Calu3 (cell line): ENCODE measurements around the gene RHBDF2. TPM values are rescaled to one million over a fixed set of nuclear protein-coding genes. Genes with fewer than 3 reads are reported as not detected.

Experiments
- BruUV-seq: library from RNA; stranded (reverse); fragments of 400-500 nt; replicated peaks from 2 replicates; lab custom pipeline; 2021; lab: Mats Ljungman, UMichigan
- CTCF ChIA-PET: fragments of 300-600 bp; sonication (Branson Sonifier 250); formaldehyde crosslinking; loops from one replicate; lab custom pipeline; 2022; ENCODE audit warnings: antibody characterized with exemption; lab: Charles Lee
- DNase-seq: peaks from one replicate; pipeline ENCODE4 v3.0.0; 2022
- H3K27ac Mint-ChIP-seq: one replicate; pipeline ENCODE4 v1.8.0; 2022; ENCODE audit warnings: mixed read lengths; ENCODE audit not compliant: unreplicated experiment
- H3K27me3 Mint-ChIP-seq: one replicate; pipeline ENCODE4 v1.8.0; 2022; ENCODE audit warnings: mixed read lengths; ENCODE audit not compliant: unreplicated experiment
- H3K36me3 Mint-ChIP-seq: one replicate; pipeline ENCODE4 v1.8.0; 2022; ENCODE audit warnings: mild to moderate bottlenecking, moderate library complexity, mixed read lengths; ENCODE audit not compliant: insufficient read depth, unreplicated experiment
- H3K4me1 Mint-ChIP-seq: one replicate; pipeline ENCODE4 v1.8.0; 2022; ENCODE audit warnings: mild to moderate bottlenecking, low read depth, mixed read lengths; ENCODE audit not compliant: unreplicated experiment
- H3K4me3 Mint-ChIP-seq: one replicate; pipeline ENCODE4 v1.8.0; 2022; ENCODE audit warnings: mild to moderate bottlenecking, low read depth, moderate library complexity, mixed read lengths; ENCODE audit not compliant: unreplicated experiment
- H3K9me3 Mint-ChIP-seq: one replicate; pipeline ENCODE4 v1.8.0; 2022; ENCODE audit warnings: low read depth, mixed read lengths; ENCODE audit not compliant: unreplicated experiment
- intact Hi-C: fragments of 100-400 bp; cut with micrococcal nuclease; formaldehyde crosslinking; loops from one replicate; pipeline ENCODE4 v1.10.0; 2022; ENCODE audit not compliant: unreplicated experiment
- total RNA-seq: library from RNA; stranded (reverse); gene quantifications from 2 replicates; pipeline ENCODE4 v1.2.3, GENCODE V29; 2022
- TF ChIP-seq, protein P1 (sequence below): fragments of 200-600 bp; IDR thresholded peaks from one replicate; pipeline ENCODE4 v1.8.0; 2022; ENCODE audit warnings: antibody characterized with exemption; ENCODE audit not compliant: unreplicated experiment

Gene RHBDF2
- total RNA-seq, 1 experiment from 2014 or later = 47.7 TPM

DNA sequence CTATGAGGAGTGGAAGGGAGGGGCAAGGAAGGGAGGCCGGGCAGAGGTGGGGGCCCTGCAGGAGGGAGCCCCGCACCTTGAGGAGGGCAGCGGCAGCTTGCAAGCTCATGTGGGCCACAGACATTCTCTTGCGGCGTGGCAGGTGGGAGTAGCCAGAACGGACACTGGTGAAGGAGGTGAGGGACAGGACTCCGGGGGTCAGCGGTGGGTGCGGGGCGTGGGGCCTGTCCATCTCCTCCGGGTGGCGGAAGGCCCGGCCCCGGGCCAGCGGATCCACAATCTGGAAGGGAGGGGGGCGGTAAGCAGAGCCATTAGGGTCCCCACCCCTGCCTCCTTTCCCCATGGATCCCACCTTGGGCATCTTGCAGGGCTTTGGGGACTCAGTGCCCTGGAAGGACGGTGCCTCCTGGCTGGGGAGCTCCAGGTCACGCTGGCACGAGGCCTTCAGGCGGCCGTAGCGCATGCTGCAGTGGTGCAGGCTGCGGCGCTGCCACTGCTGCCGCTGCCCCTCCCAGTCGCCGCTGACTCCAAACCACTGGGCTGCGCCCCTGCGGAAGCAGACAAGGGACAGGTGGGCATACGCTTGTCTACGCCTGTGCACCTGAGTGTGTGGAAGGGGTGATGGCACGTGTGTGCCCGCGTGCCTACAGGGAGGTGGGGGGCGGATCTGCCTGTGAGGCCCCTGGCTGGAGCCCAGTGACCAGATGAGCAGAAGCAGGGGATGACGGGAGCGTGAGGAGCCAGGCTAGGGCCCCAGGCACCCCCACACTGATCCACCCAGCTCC lies 22.3 kb downstream of the RHBDF2 start:
- H3K27me3 Mint-ChIP-seq = no peaks in the 10 kb centered on the region

DNA sequence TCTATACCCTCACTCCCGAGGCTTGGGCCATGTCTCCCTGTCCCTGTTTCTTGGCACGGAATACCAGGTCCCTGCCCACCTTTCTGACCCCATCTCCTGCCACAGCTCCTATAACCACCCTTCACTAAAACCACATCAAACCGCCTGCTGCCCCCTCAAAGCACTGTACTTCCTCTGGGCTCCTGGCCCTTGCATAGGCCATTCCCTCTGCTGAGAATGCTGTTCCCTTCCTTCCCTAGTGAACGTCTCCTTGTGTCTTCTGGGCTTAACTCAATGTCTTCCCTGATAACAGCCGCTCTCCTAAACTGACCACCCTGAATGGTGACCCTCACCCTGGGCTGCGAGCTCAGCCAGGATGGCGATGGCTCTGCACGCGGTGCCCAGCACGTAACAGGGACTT lies 23.1 kb downstream of the RHBDF2 start:
- H3K9me3 Mint-ChIP-seq = no peaks in the 10 kb centered on the region
- H3K27ac Mint-ChIP-seq = no peak overlapping the region
- H3K4me3 Mint-ChIP-seq = no peak overlapping the region
- H3K27me3 Mint-ChIP-seq = no peaks in the 10 kb centered on the region
- no peaks in the 10 kb centered on the region for H3K4me1 Mint-ChIP-seq
- TF ChIP-seq, protein P1, sequence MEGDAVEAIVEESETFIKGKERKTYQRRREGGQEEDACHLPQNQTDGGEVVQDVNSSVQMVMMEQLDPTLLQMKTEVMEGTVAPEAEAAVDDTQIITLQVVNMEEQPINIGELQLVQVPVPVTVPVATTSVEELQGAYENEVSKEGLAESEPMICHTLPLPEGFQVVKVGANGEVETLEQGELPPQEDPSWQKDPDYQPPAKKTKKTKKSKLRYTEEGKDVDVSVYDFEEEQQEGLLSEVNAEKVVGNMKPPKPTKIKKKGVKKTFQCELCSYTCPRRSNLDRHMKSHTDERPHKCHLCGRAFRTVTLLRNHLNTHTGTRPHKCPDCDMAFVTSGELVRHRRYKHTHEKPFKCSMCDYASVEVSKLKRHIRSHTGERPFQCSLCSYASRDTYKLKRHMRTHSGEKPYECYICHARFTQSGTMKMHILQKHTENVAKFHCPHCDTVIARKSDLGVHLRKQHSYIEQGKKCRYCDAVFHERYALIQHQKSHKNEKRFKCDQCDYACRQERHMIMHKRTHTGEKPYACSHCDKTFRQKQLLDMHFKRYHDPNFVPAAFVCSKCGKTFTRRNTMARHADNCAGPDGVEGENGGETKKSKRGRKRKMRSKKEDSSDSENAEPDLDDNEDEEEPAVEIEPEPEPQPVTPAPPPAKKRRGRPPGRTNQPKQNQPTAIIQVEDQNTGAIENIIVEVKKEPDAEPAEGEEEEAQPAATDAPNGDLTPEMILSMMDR = no peak
- peaks cover 18% of the 10 kb centered on the region for H3K36me3 Mint-ChIP-seq
- BruUV-seq = no TSS peak
- CTCF ChIA-PET = no interaction called here
- intact Hi-C loops = no loop called here
- no peak for DNase-seq

More for the DNA sequence above, 22.3 kb downstream of the RHBDF2 start:
- no peaks in the 10 kb centered on the region for H3K4me1 Mint-ChIP-seq
- CTCF ChIA-PET = no interaction called here
- BruUV-seq = no TSS peak
- H3K4me3 Mint-ChIP-seq = no peak overlapping the region
- H3K9me3 Mint-ChIP-seq = no peaks in the 10 kb centered on the region
- H3K36me3 Mint-ChIP-seq = peaks cover 16% of the 10 kb centered on the region
- no peak for DNase-seq
- intact Hi-C loops = no loop called here
- TF ChIP-seq, protein P1 = no peak
- no peak overlapping the region for H3K27ac Mint-ChIP-seq

DNA sequence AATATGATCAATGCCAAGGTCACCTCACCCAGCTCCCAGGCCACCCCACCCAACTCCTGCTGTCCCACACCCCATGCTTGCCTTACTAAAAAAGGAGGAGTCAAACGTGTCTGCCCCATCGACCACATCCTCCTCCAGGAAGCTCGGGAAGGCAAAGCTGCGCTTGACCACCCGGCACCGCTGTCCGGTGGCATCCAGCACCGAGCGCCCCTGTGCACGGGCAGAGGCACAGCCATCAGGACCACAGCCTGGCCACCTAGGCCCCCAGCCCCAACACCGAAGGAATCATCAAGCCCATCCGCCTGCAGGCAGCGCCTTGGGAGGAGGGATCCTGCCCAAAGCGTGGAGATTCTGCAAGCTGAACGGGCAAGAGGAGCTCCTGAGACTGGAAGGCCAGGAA lies 23.6 kb downstream of the RHBDF2 start:
- H3K4me1 Mint-ChIP-seq = no peaks in the 10 kb centered on the region
- DNase-seq = no peak
- peaks cover 19% of the 10 kb centered on the region for H3K36me3 Mint-ChIP-seq
- intact Hi-C loops = no loop called here
- H3K9me3 Mint-ChIP-seq = no peaks in the 10 kb centered on the region
- no peaks in the 10 kb centered on the region for H3K27me3 Mint-ChIP-seq
- H3K4me3 Mint-ChIP-seq = no peak overlapping the region
- BruUV-seq = no TSS peak
- TF ChIP-seq, protein P1 = no peak
- CTCF ChIA-PET = no interaction called here
- H3K27ac Mint-ChIP-seq = no peak overlapping the region

DNA sequence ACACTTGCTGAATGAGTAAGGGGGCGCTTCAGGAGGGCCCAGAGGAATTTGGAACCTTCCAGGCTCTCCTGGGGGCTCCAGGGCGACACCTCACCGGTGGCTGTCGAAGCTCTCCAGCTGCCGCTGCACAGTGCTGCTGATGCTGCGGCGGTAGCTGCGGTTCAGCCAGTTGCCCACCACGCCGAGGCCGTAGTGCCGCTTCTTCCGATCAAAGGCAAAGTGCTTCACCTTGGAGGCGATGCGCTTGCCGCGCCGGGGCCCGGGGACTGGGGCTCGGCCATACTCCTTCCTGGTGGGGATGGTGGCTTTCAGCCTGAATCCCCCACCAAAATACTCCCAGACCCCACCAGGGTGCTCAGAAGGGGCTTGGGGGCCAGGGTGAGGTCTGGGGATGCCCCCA lies 24.5 kb downstream of the RHBDF2 start:
- intact Hi-C loops = no loop called here
- TF ChIP-seq, protein P1 = no peak
- Mint-ChIP-seq H3K27me3 (no peaks in the 10 kb centered on the region), H3K36me3 (peaks cover 20% of the 10 kb centered on the region), H3K4me3 (no peak overlapping the region), H3K9me3 (no peaks in the 10 kb centered on the region), H3K4me1 (no peaks in the 10 kb centered on the region), H3K27ac (no peak overlapping the region)
- DNase-seq = no peak
- CTCF ChIA-PET = no interaction called here
- no TSS peak for BruUV-seq
